Lower leg skin (tissue), 3 donors: ENCODE data around the gene CCDC141.

Source experiments
- POLR2A ChIP-seq, 2 donors: fragments of 450-650 bp; IDR thresholded peaks; one replicate each; pipeline ENCODE4 v1.6.1; 2016 to 2017; ENCODE audit warnings: antibody characterized with exemption in 2 of 2, mild to moderate bottlenecking in 1 of 2, moderate library complexity in 1 of 2
- TF ChIP-seq, protein P1 (sequence below), 3 donors: fragments of 450-650 bp; IDR thresholded peaks; one replicate each; pipeline ENCODE4 v1.5.1; 2016; ENCODE audit warnings: antibody characterized with exemption in 3 of 3, mild to moderate bottlenecking in 3 of 3, moderate library complexity in 2 of 3

DNA sequence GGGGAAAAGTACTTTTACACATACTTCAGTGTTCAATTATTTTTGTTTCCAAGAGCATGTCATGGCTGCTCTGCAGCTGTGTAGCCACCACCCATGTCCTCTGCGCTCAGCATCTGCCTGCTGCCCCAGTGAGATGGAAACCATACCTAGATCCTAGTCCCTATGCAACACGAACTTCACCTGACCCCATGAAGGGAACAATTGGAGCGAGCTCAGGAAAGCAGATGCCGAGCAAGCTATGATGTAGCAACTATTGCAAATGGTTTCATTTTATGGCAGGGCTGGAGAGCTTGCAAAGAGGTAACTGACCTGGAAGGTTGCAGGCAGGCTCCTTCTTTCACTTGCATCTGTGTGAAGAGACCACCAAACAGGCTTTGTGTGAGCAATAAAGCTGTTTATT is 1.3 kb upstream of the CCDC141 start:
- TF ChIP-seq, protein P1, sequence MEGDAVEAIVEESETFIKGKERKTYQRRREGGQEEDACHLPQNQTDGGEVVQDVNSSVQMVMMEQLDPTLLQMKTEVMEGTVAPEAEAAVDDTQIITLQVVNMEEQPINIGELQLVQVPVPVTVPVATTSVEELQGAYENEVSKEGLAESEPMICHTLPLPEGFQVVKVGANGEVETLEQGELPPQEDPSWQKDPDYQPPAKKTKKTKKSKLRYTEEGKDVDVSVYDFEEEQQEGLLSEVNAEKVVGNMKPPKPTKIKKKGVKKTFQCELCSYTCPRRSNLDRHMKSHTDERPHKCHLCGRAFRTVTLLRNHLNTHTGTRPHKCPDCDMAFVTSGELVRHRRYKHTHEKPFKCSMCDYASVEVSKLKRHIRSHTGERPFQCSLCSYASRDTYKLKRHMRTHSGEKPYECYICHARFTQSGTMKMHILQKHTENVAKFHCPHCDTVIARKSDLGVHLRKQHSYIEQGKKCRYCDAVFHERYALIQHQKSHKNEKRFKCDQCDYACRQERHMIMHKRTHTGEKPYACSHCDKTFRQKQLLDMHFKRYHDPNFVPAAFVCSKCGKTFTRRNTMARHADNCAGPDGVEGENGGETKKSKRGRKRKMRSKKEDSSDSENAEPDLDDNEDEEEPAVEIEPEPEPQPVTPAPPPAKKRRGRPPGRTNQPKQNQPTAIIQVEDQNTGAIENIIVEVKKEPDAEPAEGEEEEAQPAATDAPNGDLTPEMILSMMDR (IDR thresholded peaks at IDR 0.05) = no peak
- no peak for TF ChIP-seq POLR2A (IDR thresholded peaks at IDR 0.05)
